ENCODE results near the gene PALD1. TPM values are rescaled to one million over a fixed set of nuclear protein-coding genes. Genes with fewer than 3 reads are reported as not detected.
A peak's percentile ranks its signal among the peaks of the same experiment; 100 is the strongest.

PALD1 gene
- total and polyA plus RNA-seq, 9 of the 15 experiments (the other 6 are each of a cell fraction or from before 2014, with no cell fraction given): 0.03 to 0.29 (median 0.09) TPM; not detected in 2

DNA sequence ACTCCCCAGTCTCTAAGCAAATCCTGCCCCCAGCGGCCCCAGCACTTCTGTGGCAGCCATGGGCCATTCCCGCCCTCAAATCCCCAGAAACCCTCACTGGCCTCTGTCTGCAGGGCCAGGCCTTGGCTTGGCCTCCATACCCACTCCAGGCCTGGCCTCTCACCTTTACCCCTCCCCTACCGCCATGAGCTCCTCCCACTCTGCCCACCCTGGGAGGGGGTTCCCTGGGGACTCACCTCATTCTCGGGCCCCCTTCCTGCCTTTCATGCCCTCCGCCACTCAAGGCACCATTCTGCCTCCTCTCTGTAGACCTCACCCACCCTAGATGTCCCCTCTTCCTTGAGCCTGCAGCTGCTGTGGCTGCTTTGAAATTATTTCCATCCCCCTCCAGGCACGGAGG lies 83.0 kb downstream of the PALD1 start:
- Histone ChIP-seq H3K9me3 (replicated peaks; ENCODE audit: control insufficient read depth, insufficient read depth, low read depth, low read length) (no peaks in the 10 kb centered on the region), H3K27me3 (ENCODE audit: control insufficient read depth in 2 of 2, insufficient read depth in 2 of 2, low read length in 2 of 2) (no peaks in the 10 kb centered on the region), H3K27ac (ENCODE audit: extremely low read depth, low read depth, low read length) (no peak overlapping the region), H3K9ac (ENCODE audit: insufficient read depth in 1 of 2, low read depth in 2 of 2, low read length in 2 of 2) (peak overlapping the region in 1 of 2 experiments; percentile 10; a peak in 1 of 4 replicates), H3K4me3 (no peak overlapping the region), H2AFZ (ENCODE audit: low read depth, low read length) (no peak overlapping the region), H3K79me2 (ENCODE audit: control insufficient read depth, insufficient read depth, low read length) (no peaks in the 10 kb centered on the region), H3K36me3 (ENCODE audit: control insufficient read depth, insufficient read depth, low read length) (no peaks in the 10 kb centered on the region), H4K20me1 (replicated peaks; ENCODE audit: control insufficient read depth, insufficient read depth, low read length) (no peaks in the 10 kb centered on the region), H3K4me2 (ENCODE audit: insufficient read depth, low read length) (no peak overlapping the region), H3K9me1 (ENCODE audit: control insufficient read depth, insufficient read depth, low read length) (no peaks in the 10 kb centered on the region), H3K4me1 (replicated peaks in 1 of 2; ENCODE audit: control insufficient read depth in 2 of 2, insufficient read depth in 2 of 2, low read length in 2 of 2) (peaks cover 25 to 75% of the 10 kb centered on the region in 2 experiments)
- POLR2A ChIA-PET: interaction anchor here (1.4 to 2.9 kb wide), 2 partner anchors 10 to 18 kb away, joined by 3 to 11 read pairs; no protein-coding TSS in a partner anchor
- WGBS (ENCODE audit: insufficient coverage, low coverage, missing lambda C conversion rate): 57% methylated on average over 6 of the region's 6 CpGs
- FAIRE-seq (no peak), DNase-seq (ENCODE audit: extremely low read depth in 1 of 4, low spot score in 3 of 4) (no peak), ATAC-seq (no peak)
- intact Hi-C loops (cut with micrococcal nuclease): no loop called here
- BruUV-seq (replicated peaks): no TSS peak
- in situ Hi-C loops (cut with MboI): no loop called here
- CTCF ChIA-PET (ENCODE audit: low intra/inter-chr PET ratio): interaction anchor here (0.6 kb wide), 1 partner anchor 136 kb away, joined by 3 read pairs; no protein-coding TSS in a partner anchor
- TF ChIP-seq ESRRA (IDR thresholded peaks at IDR 0.05; ENCODE audit: borderline replicate concordance, low read depth): no peak
- no peak for TF ChIP-seq ZNF695 (CRISPR knock-in tag; IDR thresholded peaks at IDR 0.05)
- TF ChIP-seq ZNF766 (CRISPR knock-in tag; conservative IDR thresholded peaks at IDR 0.05): no peak
- no peak for TF ChIP-seq ARID4B (CRISPR knock-in tag; IDR thresholded peaks at IDR 0.05)
- no peak for TF ChIP-seq TSC22D4 (tag; IDR thresholded peaks at IDR 0.05)
- peak; percentile 53 for TF ChIP-seq PRDM10 (IDR thresholded peaks at IDR 0.05; ENCODE audit: partially characterized antibody)
- no peak for TF ChIP-seq RCOR1 (IDR thresholded peaks at IDR 0.05; ENCODE audit: borderline replicate concordance in 1 of 2, low read depth in 2 of 2, low read length in 2 of 2)
- 0 out of 2 replicates have a peak, but pooled peaks have one; percentile 9 for TF ChIP-seq THAP12 (CRISPR knock-in tag; IDR thresholded peaks at IDR 0.05)
- no peak for TF ChIP-seq KDM4B (IDR thresholded peaks at IDR 0.05; ENCODE audit: borderline replicate concordance in 2 of 2, low read depth in 1 of 2)
- TF ChIP-seq POLR2AphosphoS5 (IDR thresholded peaks at IDR 0.05; ENCODE audit: control insufficient read depth, insufficient read depth, low read depth, low read length): no peak
- no peak for TF ChIP-seq HDAC1 (IDR thresholded peaks at IDR 0.05)
